HG03571 (cell line): ENCODE results near the gene GCNA.

Experiments
- ATAC-seq: cut with Tn5 transposase; IDR thresholded peaks from one replicate; pipeline ENCODE4 v1.9.1; 2021; ENCODE audit not compliant: unreplicated experiment

GCNA gene

GRCh38 chrX:71612256-71612655, 34.0 kb downstream of the GCNA start:
- ATAC-seq = no peak

GRCh38 chrX:71615056-71615455, 36.8 kb downstream of the GCNA start:
- ATAC-seq = no peak

GRCh38 chrX:71615954-71616353, 37.7 kb downstream of the GCNA start:
- no peak for ATAC-seq

GRCh38 chrX:71616672-71617529, 38.7 kb downstream of the GCNA start:
- ATAC-seq = no peak

GRCh38 chrX:71617742-71618141, 39.5 kb downstream of the GCNA start:
- no peak for ATAC-seq

- ATAC-seq = peak; percentile 54
Observed at GRCh38 chrX:71618303-71618721, 40.1 kb downstream of the GCNA start, which contains the start of gene CXCR3. CXCR3 (minus strand) TSS chrX:71618511; CDS start chrX:71618449, 62 bp downstream.

GRCh38 chrX:71618787-71619186, 40.5 kb downstream of the GCNA start:
- ATAC-seq = no peak

GRCh38 chrX:71619193-71619592, 41.0 kb downstream of the GCNA start:
- ATAC-seq = no peak

GRCh38 chrX:71619986-71620385, 41.7 kb downstream of the GCNA start:
- ATAC-seq = no peak

- ATAC-seq = no peak
Observed at GRCh38 chrX:71621603-71622002, 43.4 kb downstream of the GCNA start.

- ATAC-seq = no peak
Observed at GRCh38 chrX:71622032-71622575, 43.9 kb downstream of the GCNA start.

- peak; percentile 65 for ATAC-seq
Observed at GRCh38 chrX:71622576-71623450, 44.6 kb downstream of the GCNA start.

- no peak for ATAC-seq
Observed at GRCh38 chrX:71623714-71624113, 45.5 kb downstream of the GCNA start.

- no peak for ATAC-seq
Observed at GRCh38 chrX:71625471-71625870, 47.2 kb downstream of the GCNA start.

GRCh38 chrX:71626576-71626975, 48.3 kb downstream of the GCNA start:
- ATAC-seq = no peak

- ATAC-seq = no peak
Observed at GRCh38 chrX:71627588-71628404, 49.6 kb downstream of the GCNA start.

- peak; percentile 77 for ATAC-seq
Observed at GRCh38 chrX:71629467-71629866, 51.2 kb downstream of the GCNA start.

GRCh38 chrX:71632923-71633657, 54.9 kb downstream of the GCNA start:
- ATAC-seq = peak; percentile 45

GRCh38 chrX:71634366-71634765, 56.1 kb downstream of the GCNA start:
- ATAC-seq = no peak
